ENCODE results near the gene ZMYND10. TPM values are rescaled to one million over a fixed set of nuclear protein-coding genes. Genes with fewer than 3 reads are reported as not detected.

The ZMYND10 gene
- total RNA-seq, 2 experiments from 2014 or later: 1.0 to 1.3 TPM

- Mint-ChIP-seq H3K36me3 (ENCODE audit: low read depth) (peaks cover 19% of the 10 kb centered on the region), H3K27ac (no peak overlapping the region), H3K4me1 (peaks cover 35% of the 10 kb centered on the region), H3K9me3 (ENCODE audit: low read depth) (no peaks in the 10 kb centered on the region), H3K27me3 (no peaks in the 10 kb centered on the region), H3K4me3 (no peak overlapping the region)
- POLR2A ChIA-PET: interaction anchor here (0.5 kb wide), 1 partner anchor 1258 kb away, joined by 3 read pairs; no protein-coding TSS in a partner anchor
- ATAC-seq (no peak), DNase-seq (no peak)
- intact Hi-C loops (cut with DNase I, micrococcal nuclease): no loop called here
- CTCF ChIA-PET: interaction anchor here (0.9 to 1.1 kb wide), 2 partner anchors 8 to 19 kb away, joined by 3 to 6 read pairs; no protein-coding TSS in a partner anchor
Observed at GRCh38 chr3:50342813-50343633, 2.5 kb downstream of the ZMYND10 start.

GRCh38 chr3:50341996-50342650, 3.4 kb downstream of the ZMYND10 start:
- Mint-ChIP-seq H3K36me3 (ENCODE audit: low read depth) (peaks cover 20% of the 10 kb centered on the region), H3K27me3 (no peaks in the 10 kb centered on the region), H3K4me3 (peak overlapping the region; percentile 83), H3K27ac (no peak overlapping the region), H3K9me3 (ENCODE audit: low read depth) (no peaks in the 10 kb centered on the region), H3K4me1 (peaks cover 28% of the 10 kb centered on the region)
- POLR2A ChIA-PET: no interaction called here
- DNase-seq: no peak
- ATAC-seq: no peak
- CTCF ChIA-PET: interaction anchor here (0.7 to 1.3 kb wide), 5 partner anchors 9 to 130 kb away, joined by 3 to 6 read pairs (median 4); partner anchors contain the start of genes HYAL3 and NAA80
- intact Hi-C loops (cut with DNase I, micrococcal nuclease): no loop called here

GRCh38 chr3:50341537-50341936, 4.0 kb downstream of the ZMYND10 start:
- Mint-ChIP-seq H3K27ac (no peak overlapping the region), H3K4me1 (peaks cover 27% of the 10 kb centered on the region), H3K4me3 (peak overlapping the region; percentile 83), H3K9me3 (ENCODE audit: low read depth) (no peaks in the 10 kb centered on the region), H3K36me3 (ENCODE audit: low read depth) (peaks cover 22% of the 10 kb centered on the region), H3K27me3 (no peaks in the 10 kb centered on the region)
- ATAC-seq (no peak), DNase-seq (no peak)
- ChIA-PET CTCF (interaction anchor here (1.0 to 1.3 kb wide), 3 partner anchors 11 to 43 kb away, joined by 3 to 6 read pairs (median 4); partner anchors contain the start of genes HYAL3 and NAA80), POLR2A (no interaction called here)
- intact Hi-C loops (cut with DNase I, micrococcal nuclease): no loop called here

GRCh38 chr3:50340448-50341329, 4.8 kb downstream of the ZMYND10 start, which contains the start of gene RASSF1:
Gene RASSF1, minus strand, starts transcription at chr3:50340836. Its CDS starts 31 bp downstream, at chr3:50340805.
- POLR2A ChIA-PET: interaction anchor here (0.5 to 1.6 kb wide), 8 partner anchors 10 to 1925 kb away, joined by 3 to 7 read pairs (median 3); partner anchors contain the start of genes CYB561D2, HYAL3, NAA80 and NPRL2
- CTCF ChIA-PET: interaction anchor here (0.6 to 1.5 kb wide), 7 partner anchors 9 to 212 kb away, joined by 3 to 8 read pairs (median 3); partner anchors contain the start of genes CYB561D2, LSMEM2, NPRL2 and TUSC2
- Mint-ChIP-seq H3K36me3 (ENCODE audit: low read depth) (peaks cover 31% of the 10 kb centered on the region), H3K27ac (peak within 1 kb of the TSS; percentile 91), H3K27me3 (no peaks in the 10 kb centered on the region), H3K4me1 (peaks cover 30% of the 10 kb centered on the region), H3K9me3 (ENCODE audit: low read depth) (no peaks in the 10 kb centered on the region), H3K4me3 (peak within 1 kb of the TSS; percentile 83)
- intact Hi-C loops (cut with DNase I, micrococcal nuclease): no loop called here
- ATAC-seq (peak; percentile 42), DNase-seq (peak; percentile 84)

- intact Hi-C loops (cut with DNase I, micrococcal nuclease): no loop called here
- H3K36me3 Mint-ChIP-seq (ENCODE audit: low read depth): peaks cover 37% of the 10 kb centered on the region
- peak overlapping the region; percentile 91 for H3K27ac Mint-ChIP-seq
- DNase-seq: no peak
- no peaks in the 10 kb centered on the region for H3K9me3 Mint-ChIP-seq (ENCODE audit: low read depth)
- POLR2A ChIA-PET: interaction anchor here (0.8 to 1.6 kb wide), 6 partner anchors 10 to 1926 kb away, joined by 3 to 7 read pairs (median 3); partner anchors contain the start of genes CYB561D2, HYAL3, NAA80 and NPRL2
- H3K4me1 Mint-ChIP-seq: peaks cover 35% of the 10 kb centered on the region
- CTCF ChIA-PET: interaction anchor here (0.7 to 1.5 kb wide), 3 partner anchors 9 to 12 kb away, joined by 3 to 8 read pairs (median 3); partner anchors contain the start of genes CYB561D2, NPRL2 and TUSC2
- ATAC-seq: no peak
- no peaks in the 10 kb centered on the region for H3K27me3 Mint-ChIP-seq
- H3K4me3 Mint-ChIP-seq: peak overlapping the region; percentile 83
Observed at GRCh38 chr3:50340147-50340447, 5.4 kb downstream of the ZMYND10 start.

- intact Hi-C loops (cut with DNase I, micrococcal nuclease): loop anchor here (5.0 to 10.0 kb wide), 3 partner anchors 273 to 1938 kb away; partner anchors contain the start of genes CISH (in 1 of the 2), TEX264 (in 1 of the 2) and WDR82 (in 1 of the 2)
- DNase-seq: no peak
- POLR2A ChIA-PET: interaction anchor here (0.6 to 1.6 kb wide), 3 partner anchors 18 to 266 kb away, joined by 3 to 6 read pairs (median 5); no protein-coding TSS in a partner anchor
- Mint-ChIP-seq H3K4me1 (peaks cover 38% of the 10 kb centered on the region), H3K9me3 (ENCODE audit: low read depth) (no peaks in the 10 kb centered on the region), H3K27ac (peak overlapping the region; percentile 91), H3K36me3 (ENCODE audit: low read depth) (peaks cover 41% of the 10 kb centered on the region), H3K27me3 (no peaks in the 10 kb centered on the region), H3K4me3 (peak overlapping the region; percentile 83)
- no peak for ATAC-seq
- CTCF ChIA-PET: interaction anchor here (1.2 to 3.3 kb wide), 4 partner anchors 11 to 93 kb away, joined by 4 to 17 read pairs (median 6); partner anchors contain the start of genes CYB561D2, NPRL2 and TUSC2
Observed at GRCh38 chr3:50339485-50340146, 5.9 kb downstream of the ZMYND10 start.

GRCh38 chr3:50338965-50339364, 6.6 kb downstream of the ZMYND10 start:
- Mint-ChIP-seq H3K9me3 (ENCODE audit: low read depth) (no peaks in the 10 kb centered on the region), H3K36me3 (ENCODE audit: low read depth) (peaks cover 47% of the 10 kb centered on the region), H3K27me3 (no peaks in the 10 kb centered on the region), H3K27ac (peak overlapping the region; percentile 91), H3K4me3 (peak overlapping the region; percentile 83), H3K4me1 (peaks cover 44% of the 10 kb centered on the region)
- intact Hi-C loops (cut with DNase I, micrococcal nuclease): loop anchor here (5.0 to 10.0 kb wide), 3 partner anchors 273 to 1938 kb away; partner anchors contain the start of genes CISH (in 1 of the 2), TEX264 (in 1 of the 2) and WDR82 (in 1 of the 2)
- CTCF ChIA-PET: interaction anchor here (1.1 to 3.3 kb wide), 4 partner anchors 11 to 92 kb away, joined by 4 to 17 read pairs (median 4); partner anchors contain the start of genes CYB561D2, NPRL2 and TUSC2
- no peak for DNase-seq
- no peak for ATAC-seq
- POLR2A ChIA-PET: interaction anchor here (0.6 kb wide), 1 partner anchor 267 kb away, joined by 3 read pairs; no protein-coding TSS in a partner anchor

- H3K4me3 Mint-ChIP-seq: peak overlapping the region; percentile 83
- H3K27me3 Mint-ChIP-seq: no peaks in the 10 kb centered on the region
- DNase-seq (peak; percentile 99), ATAC-seq (peak; percentile 82)
- POLR2A ChIA-PET: interaction anchor here (0.6 to 2.6 kb wide), 20 partner anchors 8 to 274 kb away, joined by 3 to 20 read pairs (median 3); partner anchors contain the start of genes CISH, CYB561D2, GNAI2 and HEMK1
- H3K4me1 Mint-ChIP-seq: peaks cover 50% of the 10 kb centered on the region
- peak overlapping the region; percentile 91 for H3K27ac Mint-ChIP-seq
- intact Hi-C loops (cut with DNase I, micrococcal nuclease): loop anchor here (1.0 to 10.0 kb wide), 16 partner anchors 9 to 1940 kb away; partner anchors contain the start of genes CYB561D2 (in 2 of the 2), HYAL3 (in 2 of the 2), NAA80 (in 2 of the 2) and NPRL2 (in 2 of the 2)
- CTCF ChIA-PET: interaction anchor here (0.6 to 3.3 kb wide), 16 partner anchors 9 to 1330 kb away, joined by 3 to 27 read pairs (median 4); partner anchors contain the start of genes CYB561D2, HYAL2, HYAL3 and IFRD2
- no peaks in the 10 kb centered on the region for H3K9me3 Mint-ChIP-seq (ENCODE audit: low read depth)
- peaks cover 57% of the 10 kb centered on the region for H3K36me3 Mint-ChIP-seq (ENCODE audit: low read depth)
Observed at GRCh38 chr3:50337175-50337861, 8.2 kb downstream of the ZMYND10 start.
